Endothelial cell of umbilical vein (primary cell): ENCODE results near the gene SLCO2B1. TPM values are rescaled to one million over a fixed set of nuclear protein-coding genes. Genes with fewer than 3 reads are reported as not detected.

ENCODE experiments used
- BruUV-seq: library from RNA; stranded (reverse); fragments of 400-500 nt; replicated peaks from 2 replicates; lab custom pipeline; 2021; lab: Mats Ljungman, UMichigan
- CTCF ChIA-PET: fragments of 300-600, 350-600 bp; sonication (Branson Sonifier 250); formaldehyde crosslinking; loops from one replicate; lab custom pipeline; 2021; ENCODE audit warnings: antibody characterized with exemption, inconsistent platforms; lab: Charles Lee
- POLR2A ChIA-PET: fragments of 300-600, 350-600 bp; sonication (Branson Sonifier 250); formaldehyde crosslinking; loops from one replicate; lab custom pipeline; 2021; ENCODE audit warnings: antibody characterized with exemption, inconsistent platforms; lab: Charles Lee
- DNase-seq: peaks from one replicate; pipeline ENCODE4 v3.0.0-alpha.2; 2011; ENCODE audit warnings: low read depth, low spot score
- FAIRE-seq: peaks from 2 replicates; lab custom pipeline; 2011; peaks lifted over from hg19 to GRCh38; lab: Jason Lieb, UNC
- H2AFZ ChIP-seq: 2 replicates; pipeline ENCODE4 v1.6.0; 2012; ENCODE audit warnings: low read depth, low read length, control low read depth, inconsistent platforms
- H3K27ac ChIP-seq: 2 replicates; pipeline ENCODE4 v1.5.1; 2011; ENCODE audit warnings: low read depth, mild to moderate bottlenecking, control low read depth, low read length, moderate library complexity; ENCODE audit not compliant: insufficient read depth
- H3K27me3 ChIP-seq, 2 experiments: 2 replicates each; pipeline versions ENCODE4 v1.6.0 to v1.6.1; 2011; ENCODE audit warnings: low read length in 2 of 2, mixed read lengths in 1 of 2; ENCODE audit not compliant: control insufficient read depth in 2 of 2, insufficient read depth in 2 of 2
- H3K36me3 ChIP-seq, 2 experiments: 2 replicates in 1 of 2; 3 replicates in 1 of 2; pipeline ENCODE4 v1.5.1; 2011; ENCODE audit warnings: low read length in 2 of 2, mild to moderate bottlenecking in 1 of 2, moderate library complexity in 1 of 2; ENCODE audit not compliant: control insufficient read depth in 2 of 2, insufficient read depth in 2 of 2; ENCODE audit errors: extremely low read depth in 1 of 2
- H3K4me1 ChIP-seq: 3 replicates; pipeline ENCODE4 v1.5.1; 2011; ENCODE audit warnings: mild to moderate bottlenecking, low read length; ENCODE audit not compliant: control insufficient read depth, insufficient read depth; ENCODE audit errors: extremely low read depth
- H3K4me2 ChIP-seq: 2 replicates; pipeline ENCODE4 v1.6.1; 2011; ENCODE audit warnings: low read length, control low read depth, mixed read lengths; ENCODE audit not compliant: insufficient read depth
- H3K4me3 ChIP-seq, 3 experiments: fragments of 200-600 bp in 1 of 3; sonication (generic), shearing (Covaris generic) in 1 of 3; replicated peaks in 1 of 3; 2 replicates each; pipeline ENCODE4 v1.5.1; 2011 to 2016; ENCODE audit warnings: control low read depth in 3 of 3, low read length in 3 of 3, mild to moderate bottlenecking in 2 of 3, inconsistent platforms in 1 of 3, low read depth in 1 of 3, moderate library complexity in 1 of 3; ENCODE audit not compliant: insufficient read depth in 1 of 3
- H3K79me2 ChIP-seq: 2 replicates; pipeline ENCODE4 v1.6.0; 2012; ENCODE audit warnings: low read length, inconsistent platforms; ENCODE audit not compliant: control insufficient read depth, insufficient read depth
- H3K9ac ChIP-seq: replicated peaks from 2 replicates; pipeline ENCODE3; 2011; ENCODE audit warnings: low read length, control low read depth; ENCODE audit not compliant: insufficient read depth; ENCODE audit errors: extremely low read depth
- H3K9me1 ChIP-seq: replicated peaks from 3 replicates; pipeline ENCODE4 v1.6.0; 2011; ENCODE audit warnings: mild to moderate bottlenecking, low read length; ENCODE audit not compliant: control insufficient read depth, insufficient read depth; ENCODE audit errors: extremely low read depth
- H3K9me3 ChIP-seq: replicated peaks from 2 replicates; pipeline ENCODE4 v1.5.1; 2012; ENCODE audit warnings: low read length, inconsistent platforms; ENCODE audit not compliant: control insufficient read depth, insufficient read depth
- H4K20me1 ChIP-seq: replicated peaks from 2 replicates; pipeline ENCODE3; 2011; ENCODE audit warnings: mild to moderate bottlenecking, low read length; ENCODE audit not compliant: control insufficient read depth, insufficient read depth; ENCODE audit errors: extremely low read depth
- EZH2 ChIP-seq: IDR thresholded peaks from 2 replicates; pipeline ENCODE4 v1.6.1; 2012; ENCODE audit warnings: borderline replicate concordance, low read depth, mild to moderate bottlenecking, moderate library complexity, low read length, inconsistent platforms; ENCODE audit not compliant: severe bottlenecking
- FOS ChIP-seq: IDR thresholded peaks from 2 replicates; pipeline ENCODE4 v1.6.1; 2011; ENCODE audit warnings: mild to moderate bottlenecking, low read length, moderate library complexity, borderline replicate concordance; ENCODE audit not compliant: insufficient read depth
- GATA2 ChIP-seq: IDR thresholded peaks from 2 replicates; pipeline ENCODE4 v1.7.0; 2011; ENCODE audit warnings: low read depth, mild to moderate bottlenecking, moderate library complexity, mixed read lengths, low read length; ENCODE audit not compliant: insufficient read length, insufficient read depth
- MAX ChIP-seq: IDR thresholded peaks from 2 replicates; pipeline ENCODE4 v1.6.1; 2011; ENCODE audit not compliant: insufficient read depth, insufficient read length
- MYC ChIP-seq: IDR thresholded peaks from one replicate; pipeline ENCODE4 v1.6.1; 2011; ENCODE audit warnings: mild to moderate bottlenecking, low read depth, low read length
- POLR2AphosphoS5 ChIP-seq: IDR thresholded peaks from 2 replicates; pipeline ENCODE4 v1.6.1; 2012; ENCODE audit warnings: low read depth, mild to moderate bottlenecking, control low read depth, low read length, moderate library complexity; ENCODE audit not compliant: insufficient read depth
- dilution Hi-C: fragments of 300-500 bp; cut with MboI; formaldehyde crosslinking; loops from one replicate; pipeline ENCODE4 v1.15.0; 2019; ENCODE audit warnings: low sequenced_read_pairs; ENCODE audit not compliant: extremely low pct_ligation_motif_present
- intact Hi-C: fragments of 100-400 bp; cut with micrococcal nuclease; formaldehyde crosslinking; loops from one replicate; pipeline ENCODE4 v1.10.0; 2022
- polyA plus RNA-seq, 4 experiments: library from polyadenylated mRNA; depleted of rRNA in 3 of 4; stranded (reverse) in 3 of 4; unstranded in 1 of 4; fragments of >200 nt; gene quantifications; 2 replicates each; pipeline versions ENCODE4 v1.2.1 to v1.2.3, GENCODE V29; 2011 to 2012; ENCODE audit warnings: missing spikeins in 1 of 4
- total RNA-seq: library from RNA; stranded (reverse); gene quantifications from 2 replicates; pipeline ENCODE4 v1.2.3, GENCODE V29; 2021

Gene SLCO2B1
- total and polyA plus RNA-seq, 2 donors (not counting 3 experiments of a cell fraction or from before 2014, with no cell fraction given) = 0.04 TPM; not detected in 1

GRCh38 chr11:75200531-75200930 is 49.6 kb downstream of the SLCO2B1 start:
- Histone ChIP-seq H3K9me3 (no peaks in the 10 kb centered on the region), H2AFZ (no peak overlapping the region), H3K27ac (no peak overlapping the region), H3K4me3 (no peak overlapping the region), H3K36me3 (no peaks in the 10 kb centered on the region), H3K79me2 (no peaks in the 10 kb centered on the region), H3K9ac (no peak overlapping the region), H4K20me1 (no peaks in the 10 kb centered on the region), H3K4me2 (no peak overlapping the region), H3K9me1 (no peaks in the 10 kb centered on the region), H3K4me1 (peaks cover 1% of the 10 kb centered on the region), H3K27me3 (no peaks in the 10 kb centered on the region)
- ChIA-PET CTCF (interaction anchor here (1.9 to 10.9 kb wide), 2 partner anchors 41 to 60 kb away, joined by 4 to 1202 read pairs; no protein-coding TSS in a partner anchor), POLR2A (no interaction called here)
- intact Hi-C loops (no loop called here), dilution Hi-C loops (no loop called here)
- FAIRE-seq = no peak
- no TSS peak for BruUV-seq
- DNase-seq = no peak
- TF ChIP-seq MAX (no peak), FOS (no peak), POLR2AphosphoS5 (no peak), EZH2 (no peak), GATA2 (no peak), MYC (no peak)

- ChIA-PET POLR2A (no interaction called here), CTCF (interaction anchor here (0.9 to 10.9 kb wide), 7 partner anchors 9 to 272 kb away, joined by 3 to 1202 read pairs (median 5); no protein-coding TSS in a partner anchor)
- Histone ChIP-seq H4K20me1 (no peaks in the 10 kb centered on the region), H3K4me3 (no peak overlapping the region), H3K4me2 (no peak overlapping the region), H2AFZ (no peak overlapping the region), H3K4me1 (no peaks in the 10 kb centered on the region), H3K36me3 (no peaks in the 10 kb centered on the region), H3K79me2 (no peaks in the 10 kb centered on the region), H3K9ac (no peak overlapping the region), H3K9me1 (no peaks in the 10 kb centered on the region), H3K27ac (no peak overlapping the region), H3K9me3 (no peaks in the 10 kb centered on the region), H3K27me3 (no peaks in the 10 kb centered on the region)
- BruUV-seq = no TSS peak
- intact Hi-C loops (no loop called here), dilution Hi-C loops (no loop called here)
- no peak for FAIRE-seq
- TF ChIP-seq MYC (no peak), FOS (no peak)
- no peak for DNase-seq
Measured at GRCh38 chr11:75201771-75202170, 50.9 kb downstream of the SLCO2B1 start.
